GM18909 (cell line): Measurements from ENCODE around the gene CCNI.
"Not testable (repeated sequence)": the region's sequence is repeated elsewhere in the genome, so short reads cannot be mapped to it uniquely, and the experiment has no call there.

Experiments
- ATAC-seq: cut with Tn5 transposase; IDR thresholded peaks from one replicate; pipeline ENCODE4 v1.9.1; 2021; ENCODE audit warnings: mild to moderate bottlenecking; ENCODE audit not compliant: unreplicated experiment, poor library complexity

CCNI gene

DNA sequence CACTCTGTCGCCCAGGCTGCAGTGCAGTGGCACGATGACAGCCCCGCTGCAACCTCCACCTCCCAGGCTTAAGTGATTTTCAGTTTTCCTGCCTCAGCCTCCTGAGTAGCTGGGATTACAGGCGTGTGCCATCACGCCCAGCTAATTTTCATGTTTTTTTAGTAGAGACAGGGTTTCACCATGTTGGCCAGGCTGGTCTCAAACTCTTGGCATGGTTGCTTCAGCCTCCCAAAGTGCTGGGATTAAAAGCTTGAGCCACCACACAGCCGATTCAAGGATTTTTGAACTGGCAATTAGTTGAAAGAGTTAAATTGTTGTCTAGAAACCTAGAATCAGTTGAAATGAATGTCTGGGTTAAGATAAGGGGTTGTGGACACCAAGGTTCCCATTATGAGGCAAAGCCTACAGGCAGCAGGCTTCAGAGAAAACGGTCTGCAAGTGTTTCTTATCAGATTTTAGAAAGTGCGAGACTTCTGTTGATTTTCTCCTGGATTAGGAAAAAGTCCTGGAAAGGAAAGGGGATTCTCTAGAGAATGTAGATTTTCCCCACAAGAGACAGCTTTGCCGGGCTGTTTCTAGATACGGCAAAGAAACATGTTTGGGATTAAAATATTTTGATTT, 8.3 kb upstream of the CCNI start:
- ATAC-seq: no peak

DNA sequence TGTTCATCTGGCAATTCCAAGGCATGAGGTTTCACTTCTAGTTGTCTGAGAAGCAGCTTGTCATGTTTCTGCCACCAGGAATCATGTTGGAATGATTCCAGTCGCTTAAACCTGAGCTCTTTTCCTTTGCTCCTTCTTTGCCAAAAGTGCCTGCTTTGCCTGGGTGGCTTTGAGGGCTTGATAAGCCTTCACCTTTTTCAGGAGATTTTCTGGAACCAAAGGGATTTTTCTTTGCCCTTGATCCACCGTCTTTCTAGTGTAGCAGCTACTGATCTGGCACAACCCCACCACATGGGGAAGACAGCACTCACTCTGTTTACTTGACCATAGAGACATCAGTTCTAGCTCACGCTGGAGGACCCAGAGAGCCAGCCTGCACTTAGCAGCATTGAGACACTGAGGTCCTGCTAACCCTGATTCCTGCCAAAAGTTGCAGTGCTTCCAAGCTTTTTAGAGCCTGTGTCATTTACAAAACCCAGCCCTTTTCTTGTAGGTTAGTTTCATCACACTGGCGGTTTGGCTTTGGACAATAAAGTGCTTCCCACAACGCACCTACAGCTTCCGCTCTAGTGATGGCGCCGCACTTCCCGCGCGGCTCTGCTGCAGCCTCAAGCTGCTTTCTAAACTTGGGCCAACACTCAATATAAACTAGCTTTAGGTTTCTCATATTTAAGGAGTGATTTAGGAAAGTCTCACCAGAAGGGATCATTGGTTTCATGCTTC, 7.3 kb upstream of the CCNI start:
- no peak for ATAC-seq

DNA sequence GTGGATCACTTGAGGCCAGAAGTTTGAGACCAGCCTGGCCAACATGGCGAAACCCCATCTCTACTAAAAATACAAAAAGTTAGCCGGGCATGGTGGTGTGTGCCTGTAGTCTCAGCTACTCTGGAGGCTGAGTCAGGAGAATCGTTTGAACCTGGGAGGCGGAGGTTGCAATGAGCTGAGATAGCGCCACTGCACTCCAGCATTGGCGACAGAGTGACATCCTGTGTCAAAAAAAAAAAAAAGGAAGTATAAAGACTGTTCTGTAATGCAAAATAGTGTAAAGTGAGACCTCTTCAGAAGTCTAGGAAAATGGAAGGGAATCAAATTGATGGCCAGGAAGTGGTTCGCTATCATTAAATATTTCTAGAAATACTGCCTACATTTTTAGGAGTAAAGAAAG, 5.0 kb upstream of the CCNI start:
- ATAC-seq: not testable (repeated sequence)

DNA sequence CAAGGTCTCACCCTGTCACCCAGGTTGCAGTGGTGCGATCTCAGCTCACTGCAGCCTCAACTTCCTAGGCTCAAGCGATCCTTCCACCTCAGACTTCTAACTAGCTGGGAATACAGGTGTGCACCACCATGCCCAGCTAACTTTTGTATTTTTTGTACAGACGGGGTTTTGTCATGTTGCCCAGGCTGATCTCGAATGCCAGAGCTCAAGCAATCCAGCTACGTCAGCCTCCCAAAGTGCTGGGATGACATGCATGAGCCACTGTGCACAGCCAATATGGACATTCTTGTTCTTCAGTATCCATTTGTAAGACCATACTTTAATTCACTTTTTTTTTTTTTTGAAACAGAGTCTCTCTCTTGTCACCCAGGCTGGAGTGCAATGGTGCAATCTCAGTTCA, 3.5 kb upstream of the CCNI start:
- no peak for ATAC-seq

DNA sequence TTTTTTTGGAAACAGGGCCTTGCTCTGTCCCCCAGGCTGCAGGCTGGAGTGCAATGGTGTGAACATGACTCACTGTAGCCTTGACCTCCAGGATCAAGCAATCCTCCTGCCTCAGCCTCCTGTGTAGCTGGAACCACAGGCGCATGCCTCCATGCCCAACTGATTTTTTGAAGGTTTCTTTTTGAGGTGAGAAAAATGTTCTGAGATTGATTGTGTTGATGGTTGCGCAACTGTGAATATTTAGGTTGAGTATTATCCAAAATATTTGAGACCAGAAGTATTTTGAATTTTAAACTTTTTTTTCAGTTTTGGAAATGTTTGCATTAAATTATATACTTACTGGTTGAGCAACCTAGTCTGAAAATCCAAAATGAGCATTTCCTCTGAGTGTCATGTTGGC, 2.6 kb upstream of the CCNI start:
- no peak for ATAC-seq

DNA sequence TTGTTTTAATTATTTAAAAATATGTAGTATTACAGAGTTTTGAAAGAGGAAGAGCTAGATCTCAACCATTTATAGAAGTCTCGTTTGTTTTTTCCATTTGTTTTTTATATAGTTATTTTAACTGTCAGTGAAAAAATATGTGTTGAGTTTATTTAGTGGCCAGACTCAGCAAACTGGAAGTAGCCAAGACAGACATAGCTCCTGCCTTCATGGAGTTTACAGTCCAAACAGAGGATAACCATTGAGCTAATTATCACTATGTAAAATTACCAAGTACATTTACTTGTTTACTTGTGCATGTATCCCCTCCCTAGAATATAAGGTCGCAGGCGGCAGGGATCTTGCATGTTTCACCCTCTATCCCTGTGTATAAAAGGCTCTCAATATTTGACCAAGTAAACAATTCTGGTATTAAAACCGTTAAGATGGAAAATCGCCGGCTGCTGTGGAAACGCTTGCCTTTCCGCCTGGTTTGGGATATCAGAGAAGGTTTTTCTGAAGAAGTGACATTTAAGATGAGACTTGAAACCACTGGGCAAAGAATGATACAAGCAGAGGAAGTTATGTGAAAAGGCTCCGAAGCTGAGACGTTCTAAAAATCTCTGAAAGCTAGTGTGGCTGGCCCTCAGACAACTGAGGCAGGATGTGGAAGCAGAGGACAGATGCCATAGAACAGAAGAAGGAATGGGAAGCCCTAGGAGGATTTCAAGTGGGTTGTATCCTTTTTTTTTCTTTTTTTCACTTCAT, 1.3 kb upstream of the CCNI start:
- ATAC-seq: no peak

DNA sequence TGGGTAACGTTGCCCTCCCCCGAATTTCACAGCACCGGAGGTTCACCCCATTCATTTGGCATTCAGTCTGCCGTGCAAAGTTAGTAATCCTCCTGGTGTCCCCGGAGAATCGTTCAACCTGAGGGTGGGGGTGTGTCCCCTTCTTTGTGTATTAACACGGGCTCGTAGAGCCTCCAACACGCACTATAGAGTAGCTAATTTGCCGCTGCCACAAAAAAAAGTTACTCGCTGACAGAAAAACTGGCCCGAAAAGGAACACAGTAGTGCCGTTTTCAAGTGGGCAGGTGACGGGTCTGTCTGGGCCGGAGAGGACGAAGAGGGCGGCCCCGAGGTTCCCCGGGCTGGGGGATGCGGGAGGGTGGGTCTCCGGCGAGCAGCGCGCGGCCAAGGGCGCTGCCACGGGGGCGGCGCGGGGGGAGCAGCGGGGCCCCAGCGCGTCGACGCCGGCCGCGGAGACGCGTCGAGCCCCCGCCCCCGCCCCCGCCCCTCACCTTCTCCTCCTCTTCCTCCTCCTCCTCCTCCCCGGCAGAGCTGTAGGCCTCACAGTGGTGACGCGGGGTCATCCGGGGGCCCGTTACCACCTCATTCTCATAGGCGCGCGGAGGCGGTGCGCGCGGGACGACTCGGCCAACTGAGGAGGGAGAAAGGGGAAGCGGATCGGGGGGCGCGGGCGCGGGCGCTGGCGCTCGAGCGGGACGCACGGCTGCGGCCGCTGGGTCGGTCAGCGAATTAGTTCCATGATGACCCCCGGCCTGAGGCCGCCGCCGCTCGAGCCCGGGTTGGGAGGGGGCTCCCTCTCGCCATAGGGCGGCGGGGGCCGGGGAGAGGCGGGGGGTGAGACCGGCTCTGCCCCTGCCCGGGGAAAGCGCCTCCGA, 571 bp downstream of the CCNI start:
- ATAC-seq: peak; percentile 60

DNA sequence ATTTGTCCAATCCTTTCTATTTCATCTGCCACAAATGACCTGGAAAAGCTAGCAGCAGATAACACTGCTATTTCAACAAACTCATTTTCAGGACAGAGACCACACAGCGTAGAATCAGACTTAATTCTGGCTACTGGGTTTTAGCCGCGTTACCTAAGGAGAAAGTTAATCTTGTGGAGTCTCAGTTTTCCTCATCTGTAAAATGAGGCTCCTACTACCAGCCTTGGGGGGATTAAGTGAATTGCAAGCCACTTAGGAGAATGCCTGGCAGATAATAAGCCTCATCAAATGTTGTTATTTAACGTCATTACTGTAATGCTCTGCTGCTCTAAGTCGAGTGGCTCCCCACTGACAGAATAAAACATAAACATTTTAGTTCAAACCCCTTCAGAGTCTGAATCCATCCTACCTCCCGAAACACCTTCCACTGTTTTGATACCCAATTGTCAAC, 1.4 kb downstream of the CCNI start:
- no peak for ATAC-seq

DNA sequence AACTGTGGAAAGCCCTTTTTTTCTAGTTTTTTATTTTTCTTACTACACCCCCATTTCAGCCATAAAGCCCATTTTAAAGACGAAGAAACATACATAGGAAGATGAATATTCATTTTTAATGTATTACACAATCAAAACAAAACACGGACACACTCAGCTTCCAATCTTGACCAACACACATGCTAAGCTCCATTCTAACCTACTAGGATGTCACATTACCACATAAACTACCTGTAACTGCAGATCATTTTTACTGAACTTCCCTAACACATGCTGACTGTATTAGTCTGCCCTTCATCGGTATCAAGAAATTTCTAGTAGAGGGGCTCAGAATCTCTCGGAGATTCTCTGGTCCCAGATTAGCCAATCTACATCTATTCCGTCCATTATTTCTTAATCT, 1.8 kb downstream of the CCNI start:
- no peak for ATAC-seq

DNA sequence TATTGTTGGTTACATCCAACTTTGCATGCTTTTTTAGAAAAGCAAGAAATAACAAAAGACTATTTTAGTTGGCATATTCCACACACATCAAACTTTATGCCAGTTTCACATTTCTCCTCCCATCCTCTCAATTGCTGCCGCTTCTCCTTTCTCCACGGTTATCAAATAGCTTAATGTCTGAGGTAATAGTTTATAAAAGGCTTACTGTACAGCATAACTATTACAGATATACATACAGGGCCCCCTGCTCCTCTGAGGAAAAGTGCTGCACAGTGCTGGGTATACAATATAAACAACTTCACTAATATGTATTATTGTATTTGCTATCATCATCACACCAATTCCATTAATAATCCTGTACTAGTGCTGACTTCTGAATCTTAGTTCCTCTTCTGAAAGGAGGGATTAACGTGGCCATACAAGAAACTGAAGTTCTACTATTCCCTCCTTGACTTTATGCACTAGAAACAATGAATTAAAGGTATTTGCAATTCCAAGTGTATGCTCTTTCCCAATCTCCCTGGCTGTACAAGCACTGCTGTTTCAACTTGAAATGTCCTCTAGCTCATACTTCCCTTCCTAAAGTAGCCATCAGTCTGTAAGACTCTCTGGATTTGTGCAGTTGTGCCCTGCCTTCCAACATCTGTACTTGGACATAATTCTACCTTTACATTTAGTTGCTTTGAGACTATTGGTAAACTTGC, 2.5 kb downstream of the CCNI start:
- no peak for ATAC-seq

DNA sequence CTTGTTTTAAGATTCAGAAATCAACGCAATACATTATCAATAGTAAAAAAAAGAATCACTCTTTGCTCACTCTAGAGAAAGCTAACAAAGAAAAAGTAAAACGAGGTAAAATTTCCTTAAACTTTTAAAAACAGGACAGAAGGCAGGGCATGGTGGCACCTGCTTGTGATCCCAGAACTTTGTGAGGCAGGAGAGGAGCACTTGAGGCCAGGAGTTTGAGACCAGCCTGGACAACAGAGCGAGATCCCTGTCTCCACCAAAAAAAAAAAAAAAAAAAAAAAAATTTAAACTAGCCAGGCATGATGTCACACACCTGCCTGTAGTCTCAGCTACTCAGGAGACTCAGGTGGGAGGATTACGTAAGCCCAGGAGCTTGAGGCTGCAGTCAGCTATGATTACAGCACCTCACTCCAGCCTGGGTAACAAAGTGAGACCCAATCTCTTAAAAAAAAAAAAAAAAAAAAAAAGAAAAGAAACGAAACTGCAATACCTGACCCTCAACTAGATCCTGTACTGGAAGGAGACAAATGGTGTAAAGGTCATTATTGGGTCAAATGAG, 3.5 kb downstream of the CCNI start:
- ATAC-seq: no peak

DNA sequence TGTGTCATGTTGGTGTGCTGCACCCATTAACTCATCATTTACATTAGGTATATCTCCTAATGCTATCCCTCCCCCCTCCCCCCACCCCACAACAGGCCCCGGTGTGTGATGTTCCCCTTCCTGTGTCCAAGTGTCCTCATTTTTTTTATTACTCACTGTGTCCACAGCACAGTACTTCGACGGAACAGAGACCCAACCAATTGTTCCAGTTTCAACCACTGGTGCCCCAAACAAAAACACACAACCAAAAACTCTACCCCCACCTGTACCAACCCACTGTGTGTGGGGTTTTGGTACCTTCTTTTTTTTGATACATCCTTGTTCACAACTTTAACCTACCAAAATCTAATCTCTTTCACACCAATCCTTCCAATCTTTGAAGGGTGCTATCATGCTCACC, 6.3 kb downstream of the CCNI start:
- not testable (repeated sequence) for ATAC-seq

DNA sequence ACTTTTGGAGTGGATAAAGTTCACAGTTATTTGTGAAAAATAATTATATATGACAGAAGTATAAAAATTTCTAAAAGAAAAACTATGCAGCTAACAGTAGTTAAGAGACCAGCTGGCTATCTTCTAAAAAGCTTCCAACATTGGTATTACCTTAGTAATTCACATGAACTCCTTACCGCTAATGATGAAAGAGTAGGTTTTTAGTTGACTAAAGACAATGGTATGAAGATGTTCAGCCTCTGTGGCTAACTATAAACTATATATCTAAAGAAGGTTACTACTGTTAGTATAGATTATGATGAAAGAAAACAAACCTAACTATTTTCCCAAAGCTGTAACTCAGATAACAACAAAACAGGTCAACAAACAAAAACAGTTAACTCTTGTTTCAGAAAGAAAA, 10.4 kb downstream of the CCNI start:
- ATAC-seq: no peak

DNA sequence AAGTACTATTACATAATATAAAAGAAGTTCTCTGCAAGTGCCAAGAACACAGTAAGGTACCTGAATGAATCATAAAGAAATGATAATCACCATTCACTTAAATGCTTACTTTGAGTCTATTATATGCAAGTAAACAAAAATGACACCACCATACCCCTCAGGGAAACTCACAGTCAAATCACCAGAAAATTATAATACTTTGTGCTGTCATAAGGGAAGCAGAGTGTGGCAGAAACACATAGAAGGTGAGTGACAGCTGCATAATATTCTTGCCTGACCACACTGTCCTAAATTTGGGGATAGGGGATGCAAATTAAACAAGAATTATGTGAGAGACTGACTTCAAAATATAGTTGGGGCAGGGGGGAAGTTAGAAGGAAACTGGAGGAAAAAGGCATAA, 12.9 kb downstream of the CCNI start:
- no peak for ATAC-seq

DNA sequence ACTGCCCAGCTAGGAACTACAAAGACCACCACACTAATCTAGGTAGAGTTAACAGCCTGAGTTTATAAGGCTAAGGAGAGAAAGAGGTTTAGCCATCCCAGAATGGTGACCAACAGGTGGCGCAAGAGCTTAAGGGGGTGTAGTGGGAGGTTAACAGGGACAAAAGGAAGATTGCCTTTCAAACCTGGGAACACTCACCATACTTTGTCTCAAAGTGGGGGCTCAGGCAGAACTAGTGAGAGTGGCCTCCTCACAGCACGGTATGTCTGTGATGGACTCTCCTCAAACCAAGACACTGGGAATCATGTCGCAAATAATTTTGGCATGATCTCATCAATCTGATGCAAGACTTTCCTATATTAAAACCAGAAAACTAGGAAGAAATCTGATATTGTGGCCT, 23.4 kb downstream of the CCNI start:
- no peak for ATAC-seq

DNA sequence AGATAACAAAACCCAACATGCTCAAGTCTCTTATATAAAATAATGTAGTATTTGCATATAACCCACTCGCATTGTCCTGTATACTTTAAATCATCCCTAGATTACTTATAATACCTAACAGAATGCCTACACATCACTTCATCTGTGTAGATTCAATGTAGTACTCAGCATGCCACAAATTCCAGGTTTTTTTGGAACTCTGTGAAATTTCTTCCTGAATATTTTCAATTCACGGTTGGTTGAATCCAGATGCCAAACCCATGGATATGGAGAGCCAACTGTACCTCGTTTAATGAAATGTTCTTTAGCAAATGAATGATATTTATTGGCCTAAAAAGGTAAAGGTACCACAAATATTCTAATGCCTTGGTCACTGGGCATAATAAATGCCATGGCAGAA, 24.8 kb downstream of the CCNI start:
- ATAC-seq: no peak

DNA sequence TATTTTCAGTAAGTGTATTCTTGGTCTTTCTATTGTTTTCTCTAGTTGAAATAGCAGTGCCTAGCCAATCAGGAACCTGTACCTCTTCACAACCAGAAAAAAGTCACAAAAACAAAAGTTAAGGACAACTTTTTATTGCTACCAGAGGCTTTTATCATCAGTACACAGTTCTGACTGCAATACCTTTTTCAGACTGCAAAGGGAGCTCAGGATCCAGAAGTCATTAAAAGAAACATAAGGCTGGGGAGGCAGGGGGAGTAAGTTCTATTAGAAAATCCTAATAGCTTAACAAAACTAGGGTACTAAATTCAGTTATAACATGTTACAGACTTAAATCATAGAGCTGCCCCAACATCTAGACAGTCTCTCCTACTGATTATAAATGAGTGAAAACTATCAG, 28.8 kb downstream of the CCNI start:
- ATAC-seq: no peak

DNA sequence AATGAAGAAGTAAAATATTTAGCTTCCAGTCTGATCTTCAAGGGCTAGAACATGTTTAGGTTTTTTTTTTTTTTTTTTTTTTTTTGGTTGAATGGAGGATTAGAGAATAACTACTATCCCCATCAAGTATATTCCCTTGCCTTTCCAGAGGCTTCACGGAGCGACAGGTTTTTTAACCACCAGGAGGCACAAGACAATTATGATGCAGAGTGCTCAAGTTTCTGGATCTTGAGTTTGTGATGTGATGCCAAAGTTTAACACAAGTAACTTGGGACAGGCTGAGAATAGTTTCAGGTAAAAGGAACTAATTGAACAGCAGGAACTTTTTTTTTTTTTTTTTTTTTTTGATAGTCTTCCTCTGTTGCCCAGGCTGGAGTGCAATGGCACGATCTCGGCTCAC, 30.3 kb downstream of the CCNI start:
- no peak for ATAC-seq

DNA sequence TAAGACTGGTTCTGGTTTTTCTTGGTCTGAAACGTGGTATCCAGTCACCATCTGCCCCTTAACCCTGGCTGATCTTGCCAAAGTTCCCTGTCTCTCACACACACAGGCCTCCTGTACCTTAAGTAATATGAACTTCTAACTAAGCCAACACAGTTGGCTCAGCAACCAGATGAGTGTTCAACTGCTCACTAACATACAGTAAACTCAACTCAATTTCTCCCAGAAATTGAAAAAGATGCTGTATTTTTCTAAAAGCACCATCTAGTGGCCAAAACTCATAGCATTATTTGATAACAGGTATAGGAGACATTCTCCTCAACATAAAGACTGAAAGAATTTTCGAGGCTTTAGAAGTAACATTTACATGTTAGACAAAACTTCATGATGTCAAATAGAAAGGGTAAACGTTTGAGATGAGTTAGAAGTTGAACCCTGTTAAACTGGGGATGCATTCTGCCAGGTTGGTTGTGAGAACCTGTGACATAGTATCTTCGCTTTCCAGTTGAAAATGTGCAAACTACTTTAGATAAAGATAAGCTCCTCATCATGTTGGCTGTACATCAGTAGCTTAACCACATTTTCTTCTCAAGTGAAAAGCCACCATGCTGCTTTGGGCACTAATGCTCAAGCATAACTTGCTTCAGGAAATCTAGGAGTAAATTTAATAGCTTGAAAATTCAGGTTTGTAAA, 31.2 kb downstream of the CCNI start:
- ATAC-seq: no peak
